GM19467 (cell line): ENCODE measurements around the gene SSB.
"Not testable (repeated sequence)": the region's sequence is repeated elsewhere in the genome, so short reads cannot be mapped to it uniquely, and the experiment has no call there.

ENCODE experiments used
- ATAC-seq: cut with Tn5 transposase; IDR thresholded peaks from one replicate; pipeline ENCODE4 v1.9.1; 2021; ENCODE audit warnings: mild to moderate bottlenecking, moderate library complexity; ENCODE audit not compliant: unreplicated experiment

Gene SSB

GRCh38 chr2:169781249-169782013 is 17.2 kb upstream of the SSB start:
- ATAC-seq = no peak

GRCh38 chr2:169782513-169782912 is 16.2 kb upstream of the SSB start:
- ATAC-seq = no peak

GRCh38 chr2:169790581-169790980 is 8.1 kb upstream of the SSB start:
- ATAC-seq = no peak

GRCh38 chr2:169795181-169795580 is 3.5 kb upstream of the SSB start:
- ATAC-seq = no peak

GRCh38 chr2:169796441-169796840 is 2.2 kb upstream of the SSB start:
- ATAC-seq = no peak

GRCh38 chr2:169797601-169798000 is 1.1 kb upstream of the SSB start:
- no peak for ATAC-seq

- ATAC-seq = no peak
Observed at GRCh38 chr2:169798397-169798717, 314 bp upstream of the SSB start.

- ATAC-seq = no peak
Observed at GRCh38 chr2:169803480-169803879, 4.8 kb downstream of the SSB start.

GRCh38 chr2:169806586-169806985 is 7.9 kb downstream of the SSB start:
- no peak for ATAC-seq

GRCh38 chr2:169808221-169808620 is 9.6 kb downstream of the SSB start:
- no peak for ATAC-seq

GRCh38 chr2:169815849-169816248 is 17.2 kb downstream of the SSB start:
- no peak for ATAC-seq

GRCh38 chr2:169816961-169817360 is 18.3 kb downstream of the SSB start:
- not testable (repeated sequence) for ATAC-seq

GRCh38 chr2:169817369-169817768 is 18.7 kb downstream of the SSB start:
- not testable (repeated sequence) for ATAC-seq

- no peak for ATAC-seq
Observed at GRCh38 chr2:169818241-169818640, 19.6 kb downstream of the SSB start.

GRCh38 chr2:169819106-169819505 is 20.4 kb downstream of the SSB start:
- ATAC-seq = no peak

GRCh38 chr2:169820101-169820500 is 21.4 kb downstream of the SSB start:
- not testable (repeated sequence) for ATAC-seq

- no peak for ATAC-seq
Observed at GRCh38 chr2:169822036-169822435, 23.4 kb downstream of the SSB start.

GRCh38 chr2:169822785-169823392 is 24.2 kb downstream of the SSB start:
- ATAC-seq = no peak

GRCh38 chr2:169823996-169824372 is 25.3 kb downstream of the SSB start:
- no peak for ATAC-seq

GRCh38 chr2:169824373-169825333 is 26.0 kb downstream of the SSB start, which contains the start of gene METTL5:
Gene METTL5, minus strand, starts transcription at chr2:169824905. Its CDS starts 308 bp downstream, at chr2:169824597.
- ATAC-seq = peak; percentile 59
